NCI-H1048 (cell line): ENCODE measurements around the gene CACNA2D3.

Experiments
- DNase-seq: peaks from one replicate; lab custom pipeline; 2025; lab: John Stamatoyannopoulos, UW

Gene CACNA2D3

GRCh38 chr3:54800478-54800877, 678.1 kb downstream of the CACNA2D3 start:
- no peak for DNase-seq

GRCh38 chr3:54801977-54802376, 679.6 kb downstream of the CACNA2D3 start:
- no peak for DNase-seq

GRCh38 chr3:54810401-54810800, 688.0 kb downstream of the CACNA2D3 start:
- no peak for DNase-seq

GRCh38 chr3:54814224-54814623, 691.9 kb downstream of the CACNA2D3 start:
- DNase-seq: no peak

- DNase-seq: no peak
Observed at GRCh38 chr3:54817628-54818027, 695.3 kb downstream of the CACNA2D3 start.

GRCh38 chr3:54818486-54818885, 696.1 kb downstream of the CACNA2D3 start:
- DNase-seq: no peak

- no peak for DNase-seq
Observed at GRCh38 chr3:54818942-54819341, 696.6 kb downstream of the CACNA2D3 start.

- DNase-seq: no peak
Observed at GRCh38 chr3:54819946-54820345, 697.6 kb downstream of the CACNA2D3 start.

GRCh38 chr3:54822206-54822605, 699.9 kb downstream of the CACNA2D3 start:
- peak; percentile 17 for DNase-seq

GRCh38 chr3:54826251-54826691, 703.9 kb downstream of the CACNA2D3 start:
- DNase-seq: no peak

- DNase-seq: no peak
Observed at GRCh38 chr3:54827056-54827687, 704.8 kb downstream of the CACNA2D3 start.

- no peak for DNase-seq
Observed at GRCh38 chr3:54827776-54828175, 705.4 kb downstream of the CACNA2D3 start.

GRCh38 chr3:54830658-54831057, 708.3 kb downstream of the CACNA2D3 start:
- no peak for DNase-seq

- DNase-seq: no peak
Observed at GRCh38 chr3:54831112-54831511, 708.8 kb downstream of the CACNA2D3 start.

- no peak for DNase-seq
Observed at GRCh38 chr3:54832876-54833275, 710.5 kb downstream of the CACNA2D3 start.

GRCh38 chr3:54835701-54836100, 713.3 kb downstream of the CACNA2D3 start:
- no peak for DNase-seq

- DNase-seq: no peak
Observed at GRCh38 chr3:54836871-54837270, 714.5 kb downstream of the CACNA2D3 start.

- no peak for DNase-seq
Observed at GRCh38 chr3:54837964-54838363, 715.6 kb downstream of the CACNA2D3 start.

- DNase-seq: no peak
Observed at GRCh38 chr3:54841471-54841870, 719.1 kb downstream of the CACNA2D3 start.

GRCh38 chr3:54843352-54843751, 721.0 kb downstream of the CACNA2D3 start:
- DNase-seq: no peak

- DNase-seq: no peak
Observed at GRCh38 chr3:54844211-54844610, 721.9 kb downstream of the CACNA2D3 start.

GRCh38 chr3:54845011-54845410, 722.7 kb downstream of the CACNA2D3 start:
- DNase-seq: no peak

GRCh38 chr3:54845551-54845950, 723.2 kb downstream of the CACNA2D3 start:
- peak; percentile 32 for DNase-seq

- no peak for DNase-seq
Observed at GRCh38 chr3:54846119-54846518, 723.8 kb downstream of the CACNA2D3 start.
